H1 (cell line): ENCODE measurements around the gene PLPP7.

Source experiments
- ASH2L ChIP-seq: fragments of 200-600, 300-600 bp; sonication (generic); IDR thresholded peaks from one replicate; pipeline ENCODE4 v1.7.1; 2017; ENCODE audit warnings: low read length
- ATF2 ChIP-seq: IDR thresholded peaks from 2 replicates; pipeline ENCODE4 v1.6.1; 2012; ENCODE audit warnings: low read length, inconsistent platforms
- BRCA1 ChIP-seq: IDR thresholded peaks from 2 replicates; pipeline ENCODE4 v1.6.1; 2012; ENCODE audit warnings: low read depth, low read length, improper control_type of control experiment
- CTCF ChIP-seq, 3 experiments: IDR thresholded peaks; 1 replicate in 2 of 3; 2 replicates in 1 of 3; pipeline versions ENCODE4 v1.5.1 to v1.6.1; 2011; ENCODE audit warnings: low read length in 3 of 3, mild to moderate bottlenecking in 3 of 3, inconsistent platforms in 2 of 3, low read depth in 1 of 3, moderate library complexity in 1 of 3; ENCODE audit not compliant: insufficient read depth in 1 of 3; ENCODE audit errors: control extremely low read depth in 1 of 3
- EP300 ChIP-seq, 2 experiments: IDR thresholded peaks; 1 replicate in 1 of 2; 2 replicates in 1 of 2; pipeline ENCODE4 v1.6.1; 2011 to 2012; ENCODE audit warnings: low read depth in 2 of 2, low read length in 2 of 2, mild to moderate bottlenecking in 2 of 2, borderline replicate concordance in 1 of 2, inconsistent platforms in 1 of 2, moderate library complexity in 1 of 2
- RNF2 ChIP-seq: fragments of 200-900, 300-1000 bp; sonication (generic); IDR thresholded peaks from 2 replicates; pipeline ENCODE4 v1.7.1; 2016; ENCODE audit warnings: borderline replicate concordance, low read depth, mild to moderate bottlenecking, antibody characterized with exemption, low read length; ENCODE audit not compliant: poor library complexity, severe bottlenecking; ENCODE audit errors: missing control alignments
- SIN3A ChIP-seq, 2 experiments: IDR thresholded peaks in 1 of 2; conservative IDR thresholded peaks in 1 of 2; 2 replicates each; pipeline ENCODE4 v1.6.1; 2011 to 2012; ENCODE audit warnings: low read length in 2 of 2, improper control_type of control experiment in 1 of 2, low read depth in 1 of 2, mild to moderate bottlenecking in 1 of 2

GRCh38 chr9:131358556-131358955, 69.0 kb downstream of the PLPP7 start:
- TF ChIP-seq SIN3A (conservative IDR thresholded peaks at IDR 0.05 in 1 of 2, IDR thresholded peaks at IDR 0.05 in 1 of 2; ENCODE audit: low read depth in 1 of 2, low read length in 2 of 2), result no peak
- no peak for TF ChIP-seq CTCF (IDR thresholded peaks at IDR 0.05; ENCODE audit: control extremely low read depth in 1 of 3, insufficient read depth in 1 of 3, low read depth in 1 of 3, low read length in 3 of 3)
- no peak for TF ChIP-seq BRCA1
- TF ChIP-seq ASH2L, result no peak
- no peak for TF ChIP-seq ATF2
- TF ChIP-seq EP300 (IDR thresholded peaks at IDR 0.05; ENCODE audit: borderline replicate concordance in 1 of 2, low read depth in 2 of 2, low read length in 2 of 2), result no peak
- TF ChIP-seq RNF2, result no peak
